ENCODE data around the gene MAPK1. TPM values are rescaled to one million over a fixed set of nuclear protein-coding genes. Genes with fewer than 3 reads are reported as not detected.

The MAPK1 gene
- total and polyA plus RNA-seq, 2 experiments from 2014 or later = 72.3 to 76.0 TPM

- in situ Hi-C loops (cut with MboI) = no loop called here
- peak overlapping the region; percentile 63 for H2AFZ ChIP-seq
- H3K9ac ChIP-seq = no peak overlapping the region
- H3K4me2 ChIP-seq (ENCODE audit: unreplicated experiment) = peak overlapping the region; percentile 24
- peak overlapping the region; percentile 76 for H3K4me3 ChIP-seq
- DNase-seq = no peak
- TF ChIP-seq EZH2 (IDR thresholded peaks at IDR 0.05; ENCODE audit: insufficient read depth, poor library complexity, severe bottlenecking) = no peak
- no peak for TF ChIP-seq EZH2phosphoT487 (IDR thresholded peaks at IDR 0.05; ENCODE audit: insufficient read depth, low read depth)
- no peaks in the 10 kb centered on the region for H3K9me3 ChIP-seq (ENCODE audit: low read depth)
- no peak overlapping the region for H3K27ac ChIP-seq
- H3K9me2 ChIP-seq (ENCODE audit: insufficient read depth) = no peaks in the 10 kb centered on the region
- H3K27me3 ChIP-seq (replicated peaks; ENCODE audit: insufficient read depth) = peaks cover 4% of the 10 kb centered on the region; the same call in 1 of the 2 replicates
- H3K36me3 ChIP-seq (ENCODE audit: low read depth) = no peaks in the 10 kb centered on the region
- H3K4me1 ChIP-seq (ENCODE audit: insufficient read depth) = 0 out of 2 replicates have a peak, but pooled peaks cover 3% of the 10 kb centered on the region
- H3K79me2 ChIP-seq (ENCODE audit: insufficient read depth) = no peaks in the 10 kb centered on the region
- H3F3A ChIP-seq (ENCODE audit: insufficient read depth) = no peaks in the 10 kb centered on the region
- no peaks in the 10 kb centered on the region for H4K20me1 ChIP-seq (ENCODE audit: insufficient read depth)
- 12 to 21% methylated on average over 43 of the region's 65 CpGs for WGBS, 2 experiments (ENCODE audit: low coverage in 1 of 2, low lambda C conversion rate in 2 of 2, missing lambda C conversion rate in 2 of 2)
Measured at GRCh38 chr22:21736084-21736642, 131.3 kb downstream of the MAPK1 start.

- Histone ChIP-seq H3K27me3 (replicated peaks; ENCODE audit: insufficient read depth) (peaks cover 4% of the 10 kb centered on the region; the same call in 1 of the 2 replicates), H3K4me2 (ENCODE audit: unreplicated experiment) (peak within 1 kb of the TSS; percentile 91), H3K4me3 (peak within 1 kb of the TSS; percentile 76), H2AFZ (peak within 1 kb of the TSS; percentile 83), H3K9me2 (ENCODE audit: insufficient read depth) (no peaks in the 10 kb centered on the region), H3K9me3 (ENCODE audit: low read depth) (no peaks in the 10 kb centered on the region), H3K27ac (no peak within 1 kb of the TSS), H3K79me2 (ENCODE audit: insufficient read depth) (no peaks in the 10 kb centered on the region), H4K20me1 (ENCODE audit: insufficient read depth) (no peaks in the 10 kb centered on the region), H3K4me1 (ENCODE audit: insufficient read depth) (0 out of 2 replicates have a peak, but pooled peaks cover 3% of the 10 kb centered on the region), H3K9ac (peak within 1 kb of the TSS; percentile 43), H3K36me3 (ENCODE audit: low read depth) (no peaks in the 10 kb centered on the region), H3F3A (ENCODE audit: insufficient read depth) (no peaks in the 10 kb centered on the region)
- WGBS, 2 experiments (ENCODE audit: low coverage in 1 of 2, low lambda C conversion rate in 2 of 2, missing lambda C conversion rate in 2 of 2) = 2% methylated on average over 27 to 62 of the region's 102 CpGs
- DNase-seq = peak; percentile 98
- in situ Hi-C loops (cut with MboI) = no loop called here
- TF ChIP-seq EZH2phosphoT487 (IDR thresholded peaks at IDR 0.05; ENCODE audit: insufficient read depth, low read depth) (no peak), EZH2 (IDR thresholded peaks at IDR 0.05; ENCODE audit: insufficient read depth, poor library complexity, severe bottlenecking) (no peak)
Measured at GRCh38 chr22:21735200-21736083, 132.0 kb downstream of the MAPK1 start, which contains the start of gene YPEL1. TSS of gene YPEL1 (minus strand) at chr22:21735794. CDS start at chr22:21710744, 25,050 bp downstream.

- Histone ChIP-seq H3K27me3 (replicated peaks; ENCODE audit: insufficient read depth) (peaks cover 4% of the 10 kb centered on the region; the same call in 1 of the 2 replicates), H3K4me3 (peak overlapping the region; percentile 76), H3K4me2 (ENCODE audit: unreplicated experiment) (peak overlapping the region; percentile 91), H2AFZ (peak overlapping the region; percentile 83), H3K9me2 (ENCODE audit: insufficient read depth) (no peaks in the 10 kb centered on the region), H3K9me3 (ENCODE audit: low read depth) (no peaks in the 10 kb centered on the region), H3K9ac (no peak overlapping the region), H3K79me2 (ENCODE audit: insufficient read depth) (no peaks in the 10 kb centered on the region), H3K27ac (no peak overlapping the region), H3F3A (ENCODE audit: insufficient read depth) (no peaks in the 10 kb centered on the region), H3K36me3 (ENCODE audit: low read depth) (no peaks in the 10 kb centered on the region), H4K20me1 (ENCODE audit: insufficient read depth) (no peaks in the 10 kb centered on the region), H3K4me1 (ENCODE audit: insufficient read depth) (0 out of 2 replicates have a peak, but pooled peaks cover 3% of the 10 kb centered on the region)
- peak; percentile 14 for DNase-seq
- WGBS, 2 experiments (ENCODE audit: low coverage in 1 of 2, low lambda C conversion rate in 2 of 2, missing lambda C conversion rate in 2 of 2) = 21 to 24% methylated on average over 8 of the region's 8 CpGs
- TF ChIP-seq EZH2 (IDR thresholded peaks at IDR 0.05; ENCODE audit: insufficient read depth, poor library complexity, severe bottlenecking) = no peak
- TF ChIP-seq EZH2phosphoT487 (IDR thresholded peaks at IDR 0.05; ENCODE audit: insufficient read depth, low read depth) = no peak
- in situ Hi-C loops (cut with MboI) = no loop called here
Measured at GRCh38 chr22:21734540-21735199, 132.8 kb downstream of the MAPK1 start.

- Histone ChIP-seq H3K79me2 (ENCODE audit: insufficient read depth) (no peaks in the 10 kb centered on the region), H3F3A (ENCODE audit: insufficient read depth) (no peaks in the 10 kb centered on the region), H3K4me3 (no peak overlapping the region), H3K36me3 (ENCODE audit: low read depth) (no peaks in the 10 kb centered on the region), H3K9me2 (ENCODE audit: insufficient read depth) (no peaks in the 10 kb centered on the region), H3K4me1 (ENCODE audit: insufficient read depth) (0 out of 2 replicates have a peak, but pooled peaks cover 3% of the 10 kb centered on the region), H3K4me2 (ENCODE audit: unreplicated experiment) (no peak overlapping the region), H4K20me1 (ENCODE audit: insufficient read depth) (no peaks in the 10 kb centered on the region), H3K27ac (no peak overlapping the region), H3K9ac (no peak overlapping the region), H3K27me3 (replicated peaks; ENCODE audit: insufficient read depth) (peaks cover 4% of the 10 kb centered on the region; the same call in 1 of the 2 replicates), H3K9me3 (ENCODE audit: low read depth) (no peaks in the 10 kb centered on the region), H2AFZ (no peak overlapping the region)
- in situ Hi-C loops (cut with MboI) = no loop called here
- 59% methylated on average over 5 of the region's 5 CpGs for WGBS, 2 experiments (ENCODE audit: low coverage in 1 of 2, low lambda C conversion rate in 2 of 2, missing lambda C conversion rate in 2 of 2)
- no peak for DNase-seq
- TF ChIP-seq EZH2 (IDR thresholded peaks at IDR 0.05; ENCODE audit: insufficient read depth, poor library complexity, severe bottlenecking) (no peak), EZH2phosphoT487 (IDR thresholded peaks at IDR 0.05; ENCODE audit: insufficient read depth, low read depth) (no peak)
Measured at GRCh38 chr22:21731503-21731902, 135.9 kb downstream of the MAPK1 start.
